Heart left ventricle (tissue), 16 donors: Measurements from ENCODE around the gene SEMA3B. TPM values are rescaled to one million over a fixed set of nuclear protein-coding genes. Genes with fewer than 3 reads are reported as not detected.

Source experiments
- ATAC-seq, 4 donors: fragments of 200-7000 bp; cut with Tn5 transposase; one replicate each; pipeline ENCODE4 v1.9.1; 2020 to 2022; ENCODE audit warnings: moderate library complexity in 4 of 4, mild to moderate bottlenecking in 3 of 4, moderate number of reproducible peaks in 1 of 4
- DNase-seq, 5 donors: peaks; one replicate each; pipeline ENCODE4 v3.0.0-alpha.2; 2020
- H3K27ac ChIP-seq, 12 donors: fragments of 200-600 bp; sonication (generic) in 4 of 12; one replicate each; pipeline versions ENCODE4 v1.5.0 to v1.8.0; 2016 to 2022; ENCODE audit warnings: mild to moderate bottlenecking in 2 of 12
- H3K27me3 ChIP-seq, 9 donors: fragments of 200-600 bp; sonication (generic) in 2 of 9; one replicate each; pipeline versions ENCODE4 v1.5.1 to v1.8.0; 2016 to 2022; ENCODE audit warnings: mild to moderate bottlenecking in 3 of 9
- H3K36me3 ChIP-seq, 9 donors: fragments of 200-600 bp; sonication (generic) in 2 of 9; one replicate each; pipeline versions ENCODE4 v1.5.0 to v1.8.0; 2018 to 2022; ENCODE audit warnings: mild to moderate bottlenecking in 2 of 9
- H3K4me1 ChIP-seq, 12 donors: fragments of 200-600 bp; sonication (generic) in 4 of 12; one replicate each; pipeline versions ENCODE4 v1.5.0 to v1.8.0; 2016 to 2022; ENCODE audit warnings: mild to moderate bottlenecking in 3 of 12
- H3K4me3 ChIP-seq, 12 donors: fragments of 200-600 bp; sonication (generic) in 4 of 12; one replicate each; pipeline versions ENCODE4 v1.5.0 to v1.8.0; 2017 to 2022; ENCODE audit warnings: mild to moderate bottlenecking in 9 of 12, moderate library complexity in 4 of 12
- H3K9me3 ChIP-seq, 12 donors: fragments of 200-600 bp; sonication (generic) in 4 of 12; one replicate each; pipeline versions ENCODE4 v1.5.0 to v1.8.0; 2016 to 2022; ENCODE audit warnings: mild to moderate bottlenecking in 1 of 12
- CTCF ChIP-seq, 12 donors: fragments of 200-600 bp; sonication (generic) in 4 of 12; IDR thresholded peaks; one replicate each; pipeline versions ENCODE4 v1.5.0 to v1.8.0; 2018 to 2022; ENCODE audit warnings: antibody characterized with exemption in 12 of 12, mild to moderate bottlenecking in 5 of 12
- POLR2A ChIP-seq, 2 donors: fragments of 450-650 bp; IDR thresholded peaks; one replicate each; pipeline ENCODE4 v1.6.1; 2017; ENCODE audit warnings: antibody characterized with exemption in 2 of 2, mild to moderate bottlenecking in 2 of 2, moderate library complexity in 2 of 2
- WGBS, 4 donors: extraction: QIAGEN DNeasy Blood & Tissue Kit in 2 of 4; methylation state at CpG; one replicate each; pipeline versions ENCODE4 v1.1.5 to v1.1.7; 2013 to 2018; 5-methylcytosine and 5-hydroxymethylcytosine counted together
- intact Hi-C, 10 donors: fragments of 100-400 bp; cut with DNase I; formaldehyde crosslinking; loops; one replicate each; pipeline versions ENCODE4 v1.11.1 to v1.14.2; 2022
- polyA plus RNA-seq, 2 donors: library from polyadenylated mRNA; stranded (reverse); fragments of 200-250 nt; gene quantifications; one replicate each; pipeline ENCODE4 v1.2.3, GENCODE V29; 2013
- total RNA-seq, 9 donors: library from RNA; depleted of rRNA in 2 of 9; stranded (reverse); fragments of >200 nt in 2 of 9; fragmentation: NEBNext Ultra II Directional in 3 of 9; extraction: Animal tissue kit (Norgen Biotek cat#: 25700) in 3 of 9; gene quantifications; one replicate each; pipeline versions ENCODE4 v1.1.0 to v1.2.4, GENCODE V29; 2016 to 2023
- donor health status: ischemic (EF 13 %, LVEDD 7.1; RV severe dilation, severe dysfunction).
- donor health status: healthy with polysubstance abuse.
- donor health status: DM: no; HTN: yes; CAD: no.
- donor health status: DM: no; HTN: no; CAD: no.
- donor health status: ischemic (EF 25% LVEDD 6.9; RV normal size, moderate dysfunction).
- donor health status: ischemic (EF 25% LVEDD 5.7; RV mildly dilated, moderate dysfunction).
- donor health status: healthy.
- donor health status: DM: yes; HTN: yes; CAD: no.
- donor health status: ischemic (EF 35%, LVEDD 5.7; RV mildly dilated, moderate dysfunction).
- donor health status: nonischemic (EF 11% LVEDD 7.7; RV severe dilation, severe dysfunction).
- donor health status: DM: yes; HTN: yes; CAD: no.
- donor health status: PGD.
- donor health status: ischemic (EF 29% LVEDD 5.4; RV normal size, mild dysfunction).
- donor health status: nonischemic (EF 23%, LVEDD 6.1; RV moderate dilation, normal function).

Gene SEMA3B
- total and polyA plus RNA-seq, 11 donors: 12.9 to 60.1 (median 19.3) TPM

- 0 to 1% (median 1%) methylated on average over 12 of the region's 12 CpGs for WGBS, 4 donors
- H3K27ac ChIP-seq: peak overlapping the region; percentile 75 to 97 (median 94)
- H3K4me1 ChIP-seq: peaks cover 11 to 58% (median 43%) of the 10 kb centered on the region in 12 donors
- intact Hi-C loops: loop anchor here in 1 of 10 donors (10.0 kb wide), 1 partner anchor 365 kb away; no protein-coding TSS in a partner anchor
- peaks cover 0 to 15% (median 0%) of the 10 kb centered on the region in 9 donors for H3K36me3 ChIP-seq
- peak overlapping the region in 11 of 12 donors; percentile 27 to 81 (median 61) for H3K4me3 ChIP-seq
- no peaks in the 10 kb centered on the region for H3K9me3 ChIP-seq
- TF ChIP-seq CTCF (IDR thresholded peaks at IDR 0.05): no peak
- TF ChIP-seq POLR2A (IDR thresholded peaks at IDR 0.05): no peak
- ATAC-seq: no peak
- DNase-seq: no peak
- no peaks in the 10 kb centered on the region for H3K27me3 ChIP-seq
Measured at GRCh38 chr3:50299638-50299928, 30.6 kb downstream of the SEMA3B start.

- Histone ChIP-seq H3K27ac (peak overlapping the region; percentile 75 to 97 (median 94)), H3K27me3 (no peaks in the 10 kb centered on the region), H3K36me3 (peaks cover 0 to 15% (median 0%) of the 10 kb centered on the region in 9 donors), H3K9me3 (no peaks in the 10 kb centered on the region), H3K4me1 (peaks cover 11 to 58% (median 43%) of the 10 kb centered on the region in 12 donors), H3K4me3 (peak overlapping the region in 11 of 12 donors; percentile 27 to 81 (median 61))
- DNase-seq (peak in 3 of 5 donors; percentile 31 to 68 (median 60)), ATAC-seq (no peak)
- intact Hi-C loops: loop anchor here in 3 of 10 donors (1.0 to 10.0 kb wide), 3 partner anchors 22 to 365 kb away; partner anchors contain the start of gene HYAL2 (in 1 of the 3)
- TF ChIP-seq POLR2A (IDR thresholded peaks at IDR 0.05): no peak
- TF ChIP-seq CTCF (IDR thresholded peaks at IDR 0.05): no peak
- WGBS, 4 donors: 47 to 50% (median 50%) methylated on average over 12 of the region's 12 CpGs
Measured at GRCh38 chr3:50299929-50300680, 31.2 kb downstream of the SEMA3B start.

GRCh38 chr3:50300681-50301254 lies 31.8 kb downstream of the SEMA3B start:
- peak overlapping the region in 9 of 12 donors; percentile 56 to 81 (median 69) for H3K4me3 ChIP-seq
- H3K27me3 ChIP-seq: no peaks in the 10 kb centered on the region
- DNase-seq (no peak), ATAC-seq (no peak)
- H3K36me3 ChIP-seq: peaks cover 0 to 15% (median 0%) of the 10 kb centered on the region in 9 donors
- H3K4me1 ChIP-seq: peaks cover 11 to 58% (median 43%) of the 10 kb centered on the region in 12 donors
- peak overlapping the region; percentile 75 to 97 (median 94) for H3K27ac ChIP-seq
- WGBS, 4 donors: 79 to 90% (median 81%) methylated on average over 6 of the region's 6 CpGs
- TF ChIP-seq POLR2A (IDR thresholded peaks at IDR 0.05): no peak
- no peak for TF ChIP-seq CTCF (IDR thresholded peaks at IDR 0.05)
- H3K9me3 ChIP-seq: no peaks in the 10 kb centered on the region
- intact Hi-C loops: loop anchor here in 2 of 10 donors (1.0 to 5.0 kb wide), 2 partner anchors 22 to 48 kb away; partner anchors contain the start of gene HYAL2 (in 1 of the 2)
